OCI-LY3 (cell line): Measurements from ENCODE around the gene SSX3.
"Not testable (repeated sequence)": the region's sequence is repeated elsewhere in the genome, so short reads cannot be mapped to it uniquely, and the experiment has no call there.

ENCODE experiments used
- H2AFZ ChIP-seq: fragments of 200-600, 300-600 bp; shearing (Covaris generic); 2 replicates; pipeline ENCODE4 v1.6.0; 2014; ENCODE audit warnings: antibody characterized with exemption, low read depth, low read length
- H3K27ac ChIP-seq: fragments of 200-600, 300-600 bp; sonication (generic); 2 replicates; pipeline ENCODE4 v1.5.1; 2014; ENCODE audit warnings: mild to moderate bottlenecking, low read length, moderate library complexity, mixed read lengths
- H3K27me3 ChIP-seq: fragments of 200-600, 300-600 bp; sonication (generic); 2 replicates; pipeline ENCODE4 v1.6.1; 2014; ENCODE audit warnings: low read depth, low read length, mixed read lengths
- H3K36me3 ChIP-seq: fragments of 200-600, 300-600 bp; sonication (generic); replicated peaks from 2 replicates; pipeline ENCODE3; 2014; ENCODE audit warnings: low read depth, low read length, mixed read lengths
- H3K4me1 ChIP-seq: fragments of 300-600, 200-600 bp; sonication (generic); 2 replicates; pipeline ENCODE4 v1.6.1; 2014; ENCODE audit warnings: low read length, mixed read lengths
- H3K4me2 ChIP-seq: fragments of 200-600, 300-600 bp; sonication (generic); 2 replicates; pipeline ENCODE4 v1.6.1; 2014; ENCODE audit warnings: low read length, mixed read lengths
- H3K4me3 ChIP-seq: fragments of 300-600, 200-600 bp; sonication (generic); 2 replicates; pipeline ENCODE4 v1.5.1; 2014; ENCODE audit warnings: antibody characterized with exemption, mild to moderate bottlenecking, low read length, moderate library complexity
- H3K79me2 ChIP-seq: fragments of 300-600, 200-600 bp; shearing (Covaris generic); 2 replicates; pipeline ENCODE4 v1.6.1; 2014; ENCODE audit warnings: mild to moderate bottlenecking, low read length, mixed read lengths
- H3K9ac ChIP-seq: fragments of 300-600, 200-600 bp; shearing (Covaris generic); 2 replicates; pipeline ENCODE4 v1.6.0; 2014; ENCODE audit warnings: mild to moderate bottlenecking, low read length, moderate library complexity
- H3K9me3 ChIP-seq: fragments of 200-600, 300-600 bp; shearing (Covaris generic); 2 replicates; pipeline ENCODE4 v1.6.1; 2014; ENCODE audit warnings: low read length, mixed read lengths; ENCODE audit not compliant: insufficient read depth
- H4K20me1 ChIP-seq: fragments of 200-600, 300-600 bp; sonication (generic); 2 replicates; pipeline ENCODE4 v1.6.1; 2016; ENCODE audit warnings: low read length, mixed read lengths; ENCODE audit not compliant: insufficient read depth

SSX3 gene, protein sequence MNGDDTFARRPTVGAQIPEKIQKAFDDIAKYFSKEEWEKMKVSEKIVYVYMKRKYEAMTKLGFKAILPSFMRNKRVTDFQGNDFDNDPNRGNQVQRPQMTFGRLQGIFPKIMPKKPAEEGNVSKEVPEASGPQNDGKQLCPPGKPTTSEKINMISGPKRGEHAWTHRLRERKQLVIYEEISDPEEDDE

DNA sequence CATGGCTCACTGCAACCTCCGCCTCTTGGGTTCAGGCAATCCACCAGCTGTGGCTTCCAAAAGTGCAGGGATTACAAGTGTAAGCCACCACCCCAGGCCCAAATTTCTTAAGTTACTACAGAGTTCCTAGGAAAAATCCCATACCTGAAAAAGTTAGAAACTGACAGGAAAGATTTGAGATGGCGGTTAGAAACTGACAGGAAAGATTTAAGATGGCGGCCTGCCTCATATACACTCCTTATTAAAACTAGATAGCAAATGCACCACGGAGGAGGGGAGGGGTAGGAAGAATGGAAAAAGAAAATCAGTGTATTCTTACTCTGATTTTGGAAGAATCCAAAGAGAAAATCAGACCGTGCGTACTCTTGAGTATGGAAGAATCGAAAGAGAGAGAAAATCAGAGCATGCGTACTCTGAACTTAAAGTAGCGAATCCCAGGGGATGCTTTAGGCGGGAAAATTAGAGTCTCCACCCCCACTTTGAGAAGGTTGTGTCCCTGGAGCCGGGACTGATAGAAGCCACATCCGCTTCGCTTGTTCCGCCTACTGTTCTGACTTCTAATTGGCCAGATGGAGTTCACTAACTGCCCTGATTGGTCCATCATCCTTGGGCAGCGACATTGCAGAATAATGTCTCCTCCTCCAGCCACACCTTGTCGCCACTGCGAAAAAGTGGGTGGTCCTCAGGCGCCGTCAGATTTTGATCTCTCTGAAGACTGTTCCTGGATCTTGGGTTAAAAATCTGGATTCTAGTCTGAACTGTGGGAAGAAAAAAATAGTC, at the start of gene SSX3:
SSX3 (minus strand) TSS at position 389 of the 780 bp plus-strand sequence. CDS start 1,454 bp downstream, outside the sequence.
- H3K9me3 ChIP-seq, H3K4me1 ChIP-seq, H3K4me2 ChIP-seq, H3K36me3 ChIP-seq, H3K27ac ChIP-seq, H3K27me3 ChIP-seq, H3K79me2 ChIP-seq, H4K20me1 ChIP-seq, H3K9ac ChIP-seq, H2AFZ ChIP-seq, H3K4me3 ChIP-seq: not testable (repeated sequence)

GRCh38 chrX:48397825-48398224, 41.3 kb upstream of the SSX3 start:
- H3K9me3 ChIP-seq, H2AFZ ChIP-seq, H3K27me3 ChIP-seq: not testable (repeated sequence)

DNA sequence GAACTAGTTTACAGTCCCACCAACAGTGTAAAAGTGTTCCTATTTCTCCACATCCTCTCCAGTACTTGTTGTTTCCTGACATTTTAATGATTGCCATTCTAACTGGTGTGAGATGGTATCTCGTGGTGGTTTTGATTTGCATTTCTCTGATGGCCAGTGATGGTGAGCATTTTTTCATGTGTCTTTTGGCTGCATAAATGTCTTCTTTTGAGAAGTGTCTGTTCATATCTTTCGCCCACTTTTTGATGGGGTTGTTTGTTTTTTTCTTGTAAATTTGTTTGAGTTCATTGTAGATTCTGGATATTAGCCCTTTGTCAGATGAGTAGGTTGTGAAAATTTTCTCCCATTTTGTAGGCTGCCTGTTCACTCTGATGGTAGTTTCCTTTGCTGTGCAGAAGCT, 40.4 kb upstream of the SSX3 start:
- H3K4me1 ChIP-seq, H3K9ac ChIP-seq, H3K27ac ChIP-seq, H3K4me2 ChIP-seq, H3K36me3 ChIP-seq, H3K27me3 ChIP-seq, H2AFZ ChIP-seq, H3K4me3 ChIP-seq, H3K79me2 ChIP-seq, H3K9me3 ChIP-seq, H4K20me1 ChIP-seq: not testable (repeated sequence)

More at GRCh38 chrX:48397825-48398224, 41.3 kb upstream of the SSX3 start:
- not testable (repeated sequence) for H3K79me2 ChIP-seq, H4K20me1 ChIP-seq, H3K4me1 ChIP-seq, H3K4me3 ChIP-seq, H3K9ac ChIP-seq, H3K36me3 ChIP-seq, H3K27ac ChIP-seq, H3K4me2 ChIP-seq

GRCh38 chrX:48383239-48383638, 26.7 kb upstream of the SSX3 start, which contains the start of gene SSX4:
TSS of gene SSX4 (plus strand) at chrX:48383539. CDS start at chrX:48384054, 515 bp downstream.
- H3K27ac ChIP-seq, H3K4me3 ChIP-seq, H4K20me1 ChIP-seq, H3K27me3 ChIP-seq, H3K4me1 ChIP-seq, H3K4me2 ChIP-seq, H2AFZ ChIP-seq, H3K9me3 ChIP-seq, H3K9ac ChIP-seq, H3K36me3 ChIP-seq, H3K79me2 ChIP-seq: not testable (repeated sequence)

- H3K36me3 ChIP-seq, H2AFZ ChIP-seq, H3K9ac ChIP-seq, H3K9me3 ChIP-seq, H3K27me3 ChIP-seq, H3K27ac ChIP-seq, H4K20me1 ChIP-seq, H3K4me3 ChIP-seq, H3K4me2 ChIP-seq, H3K4me1 ChIP-seq, H3K79me2 ChIP-seq: not testable (repeated sequence)
Observed at GRCh38 chrX:48370408-48370807, 13.9 kb upstream of the SSX3 start.

GRCh38 chrX:48367717-48368408, 11.4 kb upstream of the SSX3 start:
- not testable (repeated sequence) for H2AFZ ChIP-seq, H3K4me1 ChIP-seq, H3K27ac ChIP-seq, H4K20me1 ChIP-seq, H3K27me3 ChIP-seq, H3K4me3 ChIP-seq, H3K4me2 ChIP-seq, H3K36me3 ChIP-seq, H3K9me3 ChIP-seq, H3K79me2 ChIP-seq, H3K9ac ChIP-seq

GRCh38 chrX:48359281-48359680, 2.8 kb upstream of the SSX3 start:
- H3K9me3 ChIP-seq, H3K27me3 ChIP-seq, H3K4me2 ChIP-seq, H4K20me1 ChIP-seq, H3K4me1 ChIP-seq, H3K27ac ChIP-seq, H3K9ac ChIP-seq, H3K79me2 ChIP-seq, H2AFZ ChIP-seq, H3K36me3 ChIP-seq, H3K4me3 ChIP-seq: not testable (repeated sequence)
